Measurements from ENCODE around the gene TMEM255B. TPM values are rescaled to one million over a fixed set of nuclear protein-coding genes. Genes with fewer than 3 reads are reported as not detected.

Gene TMEM255B
- total and polyA plus RNA-seq, 4 donors = 6.0 to 19.6 (median 14.8) TPM

GRCh38 chr13:113747291-113747833 is 11.7 kb upstream of the TMEM255B start:
- Histone ChIP-seq H3K4me1 (ENCODE audit: control insufficient read depth in 5 of 5, insufficient read depth in 5 of 5, low read length in 5 of 5) (peaks cover 0 to 4% (median 0%) of the 10 kb centered on the region in 5 donors), H3K27me3 (ENCODE audit: control insufficient read depth in 3 of 3, insufficient read depth in 3 of 3, low read length in 2 of 3) (no peaks in the 10 kb centered on the region), H3K27ac (ENCODE audit: low read depth in 1 of 2, low read length in 1 of 2) (no peak overlapping the region), H3K9me3 (ENCODE audit: control insufficient read depth in 4 of 4, insufficient read depth in 3 of 4, low read length in 3 of 4) (peaks cover 0 to 4% (median 1%) of the 10 kb centered on the region in 4 donors), H3K36me3 (ENCODE audit: control insufficient read depth in 4 of 4, insufficient read depth in 4 of 4, low read length in 4 of 4) (no peaks in the 10 kb centered on the region), H3K9ac (ENCODE audit: insufficient read depth in 1 of 2, low read length in 2 of 2) (no peak overlapping the region), H3K4me3 (no peak overlapping the region)
- ATAC-seq (ENCODE audit: insufficient read depth, low FRiP score) (no peak), DNase-seq (no peak)
- WGBS, 2 donors = 82 to 86% methylated on average over 25 of the region's 25 CpGs
- no peak for TF ChIP-seq CTCF (IDR thresholded peaks at IDR 0.05; ENCODE audit: control extremely low read depth, extremely low read depth)

GRCh38 chr13:113748101-113748861 is 10.7 kb upstream of the TMEM255B start:
- 85 to 90% methylated on average over 25 of the region's 25 CpGs for WGBS, 2 donors
- H3K9me3 ChIP-seq (ENCODE audit: control insufficient read depth in 4 of 4, insufficient read depth in 3 of 4, low read length in 3 of 4) = peaks cover 0 to 4% (median 1%) of the 10 kb centered on the region in 4 donors
- no peak overlapping the region for H3K9ac ChIP-seq (ENCODE audit: insufficient read depth in 1 of 2, low read length in 2 of 2)
- H3K36me3 ChIP-seq (ENCODE audit: control insufficient read depth in 4 of 4, insufficient read depth in 4 of 4, low read length in 4 of 4) = no peaks in the 10 kb centered on the region
- H3K27ac ChIP-seq (ENCODE audit: low read depth in 1 of 2, low read length in 1 of 2) = no peak overlapping the region
- no peak for TF ChIP-seq CTCF (IDR thresholded peaks at IDR 0.05; ENCODE audit: control extremely low read depth, extremely low read depth)
- no peak overlapping the region for H3K4me3 ChIP-seq
- no peaks in the 10 kb centered on the region for H3K4me1 ChIP-seq (ENCODE audit: control insufficient read depth in 5 of 5, insufficient read depth in 5 of 5, low read length in 5 of 5)
- DNase-seq = no peak
- H3K27me3 ChIP-seq (ENCODE audit: control insufficient read depth in 3 of 3, insufficient read depth in 3 of 3, low read length in 2 of 3) = peaks cover 0 to 2% (median 0%) of the 10 kb centered on the region in 3 donors
- no peak for ATAC-seq (ENCODE audit: insufficient read depth, low FRiP score)

- no peak for TF ChIP-seq CTCF (IDR thresholded peaks at IDR 0.05; ENCODE audit: control extremely low read depth, extremely low read depth)
- no peaks in the 10 kb centered on the region for H3K4me1 ChIP-seq (ENCODE audit: control insufficient read depth in 5 of 5, insufficient read depth in 5 of 5, low read length in 5 of 5)
- H3K27ac ChIP-seq (ENCODE audit: low read depth in 1 of 2, low read length in 1 of 2) = no peak overlapping the region
- 89 to 94% methylated on average over 22 of the region's 22 CpGs for WGBS, 2 donors
- peaks cover 0 to 4% (median 1%) of the 10 kb centered on the region in 4 donors for H3K9me3 ChIP-seq (ENCODE audit: control insufficient read depth in 4 of 4, insufficient read depth in 3 of 4, low read length in 3 of 4)
- no peak for DNase-seq
- peaks cover 0 to 4% (median 0%) of the 10 kb centered on the region in 3 donors for H3K27me3 ChIP-seq (ENCODE audit: control insufficient read depth in 3 of 3, insufficient read depth in 3 of 3, low read length in 2 of 3)
- no peak overlapping the region for H3K9ac ChIP-seq (ENCODE audit: insufficient read depth in 1 of 2, low read length in 2 of 2)
- ATAC-seq (ENCODE audit: insufficient read depth, low FRiP score) = no peak
- no peaks in the 10 kb centered on the region for H3K36me3 ChIP-seq (ENCODE audit: control insufficient read depth in 4 of 4, insufficient read depth in 4 of 4, low read length in 4 of 4)
- no peak overlapping the region for H3K4me3 ChIP-seq
Measured at GRCh38 chr13:113748862-113749451, 10.1 kb upstream of the TMEM255B start.
